ENCODE results near the gene MYBPH. TPM values are rescaled to one million over a fixed set of nuclear protein-coding genes. Genes with fewer than 3 reads are reported as not detected.

The MYBPH gene
- total RNA-seq, 6 experiments from 2014 or later = not detected

- TF ChIP-seq CTCF (IDR thresholded peaks at IDR 0.05) = no peak
- Mint-ChIP-seq H3K27ac (no peak overlapping the region), H3K27me3 (ENCODE audit: insufficient read depth) (peaks cover 3% of the 10 kb centered on the region), H3K36me3 (ENCODE audit: low read depth) (no peaks in the 10 kb centered on the region), H3K9me3 (no peaks in the 10 kb centered on the region), H3K4me1 (ENCODE audit: low read depth) (peaks cover 13% of the 10 kb centered on the region), H3K4me3 (no peak overlapping the region)
- no peak for DNase-seq
These were observed 30.6 kb upstream of the MYBPH start for GRCh38 chr1:203206129-203206687.

GRCh38 chr1:203204756-203205155 is 29.1 kb upstream of the MYBPH start:
- H3K9me3 Mint-ChIP-seq = no peaks in the 10 kb centered on the region
- H3K27ac Mint-ChIP-seq = no peak overlapping the region
- H3K4me1 Mint-ChIP-seq (ENCODE audit: low read depth) = peaks cover 27% of the 10 kb centered on the region
- H3K27me3 Mint-ChIP-seq (ENCODE audit: insufficient read depth) = peaks cover 5% of the 10 kb centered on the region
- no peak for TF ChIP-seq CTCF (IDR thresholded peaks at IDR 0.05)
- no peak overlapping the region for H3K4me3 Mint-ChIP-seq
- DNase-seq = no peak
- no peaks in the 10 kb centered on the region for H3K36me3 Mint-ChIP-seq (ENCODE audit: low read depth)

- peaks cover 37% of the 10 kb centered on the region for H3K4me1 Mint-ChIP-seq (ENCODE audit: low read depth)
- H3K9me3 Mint-ChIP-seq = no peaks in the 10 kb centered on the region; the same call in 1 of the 2 replicates
- peak overlapping the region; percentile 12; the same call in 1 of the 2 replicates for H3K27ac Mint-ChIP-seq
- no peak for TF ChIP-seq CTCF (IDR thresholded peaks at IDR 0.05)
- peaks cover 5% of the 10 kb centered on the region for H3K27me3 Mint-ChIP-seq (ENCODE audit: insufficient read depth)
- H3K36me3 Mint-ChIP-seq (ENCODE audit: low read depth) = no peaks in the 10 kb centered on the region
- peak; percentile 45 for DNase-seq
- no peak overlapping the region for H3K4me3 Mint-ChIP-seq
These were observed 27.0 kb upstream of the MYBPH start for GRCh38 chr1:203202431-203203245.

GRCh38 chr1:203201516-203202205 is 26.0 kb upstream of the MYBPH start:
- H3K36me3 Mint-ChIP-seq (ENCODE audit: low read depth) = no peaks in the 10 kb centered on the region
- H3K4me1 Mint-ChIP-seq (ENCODE audit: low read depth) = peaks cover 47% of the 10 kb centered on the region
- no peak overlapping the region for H3K4me3 Mint-ChIP-seq
- DNase-seq = no peak
- peaks cover 8% of the 10 kb centered on the region for H3K27me3 Mint-ChIP-seq (ENCODE audit: insufficient read depth)
- H3K9me3 Mint-ChIP-seq = no peaks in the 10 kb centered on the region; the same call in 1 of the 2 replicates
- H3K27ac Mint-ChIP-seq = no peak overlapping the region
- no peak for TF ChIP-seq CTCF (IDR thresholded peaks at IDR 0.05)

- Mint-ChIP-seq H3K9me3 (no peaks in the 10 kb centered on the region; the same call in 1 of the 2 replicates), H3K4me1 (ENCODE audit: low read depth) (peaks cover 54% of the 10 kb centered on the region), H3K27ac (no peak overlapping the region; the same call in 1 of the 2 replicates), H3K4me3 (no peak overlapping the region), H3K36me3 (ENCODE audit: low read depth) (no peaks in the 10 kb centered on the region), H3K27me3 (ENCODE audit: insufficient read depth) (peaks cover 8% of the 10 kb centered on the region)
- TF ChIP-seq CTCF (IDR thresholded peaks at IDR 0.05) = no peak
- DNase-seq = no peak
These were observed 25.3 kb upstream of the MYBPH start for GRCh38 chr1:203200916-203201315.
